Prostate gland (tissue), 2 donors: ENCODE results near the gene RDH13.

Experiments
- CTCF ChIP-seq, 4 experiments: fragments of 200-600 bp in 2 of 4; fragments of 450-650 bp in 2 of 4; sonication (generic) in 2 of 4; IDR thresholded peaks; 1 replicate in 3 of 4; 2 replicates in 1 of 4; pipeline ENCODE4 v1.5.1; 2016 to 2019; ENCODE audit warnings: antibody characterized with exemption in 4 of 4, mild to moderate bottlenecking in 2 of 4, moderate library complexity in 2 of 4
- POLR2A ChIP-seq: fragments of 450-650 bp; IDR thresholded peaks from one replicate; pipeline ENCODE4 v1.6.1; 2016; ENCODE audit warnings: antibody characterized with exemption, mild to moderate bottlenecking
- POLR2AphosphoS5 ChIP-seq: sonication (generic); formaldehyde crosslinking; IDR thresholded peaks from one replicate; pipeline ENCODE4 v1.6.1; 2017; ENCODE audit warnings: antibody characterized with exemption

DNA sequence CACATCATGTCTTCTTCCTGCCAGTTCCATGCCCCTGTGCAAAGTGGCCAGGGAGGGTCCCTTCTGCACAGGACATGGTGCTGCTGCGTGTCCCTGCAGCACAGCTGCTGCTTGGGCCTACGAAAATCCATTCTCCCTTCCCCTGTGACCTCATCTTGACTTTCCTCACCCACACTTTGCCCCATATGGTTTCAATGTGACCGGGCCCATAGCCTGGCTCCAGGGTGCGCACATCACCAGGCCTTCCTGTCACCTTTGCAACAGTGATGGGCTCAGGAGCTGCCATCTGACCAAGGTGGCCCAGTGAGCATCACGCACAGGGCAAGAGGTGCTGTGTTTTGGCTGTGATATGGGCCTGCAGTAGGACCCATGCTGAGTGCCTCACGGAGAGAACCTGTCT is 43.6 kb upstream of the RDH13 start:
- TF ChIP-seq CTCF (IDR thresholded peaks at IDR 0.05): no peak
- no peak for TF ChIP-seq POLR2A
- no peak for TF ChIP-seq POLR2AphosphoS5
